ENCODE measurements around the gene TBX2.

The TBX2 gene

GRCh38 chr17:61368832-61369450 lies 30.7 kb upstream of the TBX2 start:
- DNase-seq: no peak

- no peak for DNase-seq
Measured at GRCh38 chr17:61369751-61370150, 29.9 kb upstream of the TBX2 start.

- no peak for DNase-seq
Measured at GRCh38 chr17:61371179-61371578, 28.5 kb upstream of the TBX2 start.

- DNase-seq: no peak
Measured at GRCh38 chr17:61371606-61372005, 28.0 kb upstream of the TBX2 start.

- DNase-seq: no peak
Measured at GRCh38 chr17:61372436-61372835, 27.2 kb upstream of the TBX2 start.

- no peak for DNase-seq
Measured at GRCh38 chr17:61376931-61377838, 22.5 kb upstream of the TBX2 start.

- DNase-seq: no peak
Measured at GRCh38 chr17:61378658-61379456, 20.8 kb upstream of the TBX2 start.

GRCh38 chr17:61379457-61380216 lies 20.0 kb upstream of the TBX2 start:
- no peak for DNase-seq

- DNase-seq: no peak
Measured at GRCh38 chr17:61380217-61380835, 19.3 kb upstream of the TBX2 start.

GRCh38 chr17:61380836-61381525 lies 18.7 kb upstream of the TBX2 start:
- DNase-seq: peak in 1 of 3 experiments; percentile 29

GRCh38 chr17:61381537-61381936 lies 18.1 kb upstream of the TBX2 start:
- no peak for DNase-seq

GRCh38 chr17:61382796-61383688 lies 16.6 kb upstream of the TBX2 start:
- DNase-seq: no peak

- DNase-seq: no peak
Measured at GRCh38 chr17:61383689-61384201, 15.9 kb upstream of the TBX2 start.

GRCh38 chr17:61384354-61384691 lies 15.3 kb upstream of the TBX2 start:
- no peak for DNase-seq

- no peak for DNase-seq
Measured at GRCh38 chr17:61384692-61385576, 14.7 kb upstream of the TBX2 start.

GRCh38 chr17:61385577-61386236 lies 13.9 kb upstream of the TBX2 start:
- DNase-seq: no peak

- no peak for DNase-seq
Measured at GRCh38 chr17:61386251-61386650, 13.4 kb upstream of the TBX2 start.

- no peak for DNase-seq
Measured at GRCh38 chr17:61387011-61387410, 12.6 kb upstream of the TBX2 start.

All from NCI-H1417 (cell line).